HFF-Myc (cell line): ENCODE results near the gene FIZ1.

ENCODE experiments used
- DNase-seq: peaks from one replicate; pipeline ENCODE4 v3.0.0-alpha.2; 2011; ENCODE audit warnings: low read depth; ENCODE audit errors: extremely low read depth
- H3K4me3 ChIP-seq: replicated peaks from 2 replicates; pipeline ENCODE4 v1.5.1; 2011; ENCODE audit warnings: low read depth, mild to moderate bottlenecking, control low read depth, low read length
- TF ChIP-seq, protein P1 (sequence below): IDR thresholded peaks from 2 replicates; pipeline ENCODE4 v1.5.1; 2012; ENCODE audit warnings: mild to moderate bottlenecking, low read depth, low read length, control low read depth; ENCODE audit errors: missing control alignments

Gene FIZ1

GRCh38 chr19:55600662-55601028 lies 1.3 kb upstream of the FIZ1 start:
- DNase-seq, result no peak
- peak overlapping the region; percentile 80 for H3K4me3 ChIP-seq

DNA sequence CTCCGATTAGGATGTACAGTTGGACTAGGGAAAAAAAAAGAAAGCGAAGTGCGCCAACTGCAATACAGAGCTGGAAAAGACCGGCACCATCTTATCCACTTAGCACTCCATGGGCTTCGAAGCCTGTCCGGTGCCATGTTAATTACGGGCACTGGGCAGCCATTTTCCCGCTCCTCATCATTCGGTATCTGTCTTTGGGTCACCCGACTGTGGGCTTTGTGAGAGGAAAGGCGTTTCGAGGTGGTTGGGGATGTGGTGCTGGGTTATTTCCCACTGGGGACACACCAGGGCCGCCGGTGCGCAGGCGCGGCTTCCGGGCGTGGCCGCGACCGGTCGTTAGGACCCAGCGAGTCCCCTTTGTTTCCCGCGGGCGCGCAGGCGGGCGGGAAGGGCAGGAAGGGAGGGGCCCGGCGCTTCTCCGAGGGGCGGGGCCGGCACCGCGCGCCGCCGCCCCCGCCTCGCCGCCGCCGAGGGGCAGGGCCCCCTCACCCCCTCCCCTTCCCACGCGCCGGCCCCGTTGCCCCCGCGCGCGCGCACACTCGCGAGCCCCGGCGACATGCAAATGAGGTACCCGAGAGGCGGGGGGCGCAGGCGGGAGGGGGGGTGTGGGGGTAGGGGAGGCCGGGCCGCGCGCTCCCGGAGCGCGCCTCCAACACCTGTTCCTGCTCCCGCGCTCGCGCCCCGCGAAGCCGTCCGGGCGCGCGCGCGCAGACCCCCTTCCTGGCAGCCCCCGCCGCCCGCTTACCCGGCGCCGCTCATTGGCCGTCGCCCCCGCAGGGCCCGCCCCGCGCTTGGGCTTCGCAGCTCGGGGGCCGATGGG lies 735 bp upstream of the FIZ1 start, which contains the start of gene ZNF524:
Gene ZNF524, plus strand, starts transcription at position 447 of the 820 bp plus-strand sequence. CDS start 1,825 bp downstream, outside the sequence.
- peak within 1 kb of the TSS; percentile 80 for H3K4me3 ChIP-seq
- peak; percentile 63 for DNase-seq
- TF ChIP-seq, protein P1, sequence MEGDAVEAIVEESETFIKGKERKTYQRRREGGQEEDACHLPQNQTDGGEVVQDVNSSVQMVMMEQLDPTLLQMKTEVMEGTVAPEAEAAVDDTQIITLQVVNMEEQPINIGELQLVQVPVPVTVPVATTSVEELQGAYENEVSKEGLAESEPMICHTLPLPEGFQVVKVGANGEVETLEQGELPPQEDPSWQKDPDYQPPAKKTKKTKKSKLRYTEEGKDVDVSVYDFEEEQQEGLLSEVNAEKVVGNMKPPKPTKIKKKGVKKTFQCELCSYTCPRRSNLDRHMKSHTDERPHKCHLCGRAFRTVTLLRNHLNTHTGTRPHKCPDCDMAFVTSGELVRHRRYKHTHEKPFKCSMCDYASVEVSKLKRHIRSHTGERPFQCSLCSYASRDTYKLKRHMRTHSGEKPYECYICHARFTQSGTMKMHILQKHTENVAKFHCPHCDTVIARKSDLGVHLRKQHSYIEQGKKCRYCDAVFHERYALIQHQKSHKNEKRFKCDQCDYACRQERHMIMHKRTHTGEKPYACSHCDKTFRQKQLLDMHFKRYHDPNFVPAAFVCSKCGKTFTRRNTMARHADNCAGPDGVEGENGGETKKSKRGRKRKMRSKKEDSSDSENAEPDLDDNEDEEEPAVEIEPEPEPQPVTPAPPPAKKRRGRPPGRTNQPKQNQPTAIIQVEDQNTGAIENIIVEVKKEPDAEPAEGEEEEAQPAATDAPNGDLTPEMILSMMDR, result no peak

More at GRCh38 chr19:55600662-55601028, 1.3 kb upstream of the FIZ1 start:
- TF ChIP-seq, protein P1, result no peak

GRCh38 chr19:55598719-55599467 lies 424 bp downstream of the FIZ1 start:
- TF ChIP-seq, protein P1, result no peak

DNA sequence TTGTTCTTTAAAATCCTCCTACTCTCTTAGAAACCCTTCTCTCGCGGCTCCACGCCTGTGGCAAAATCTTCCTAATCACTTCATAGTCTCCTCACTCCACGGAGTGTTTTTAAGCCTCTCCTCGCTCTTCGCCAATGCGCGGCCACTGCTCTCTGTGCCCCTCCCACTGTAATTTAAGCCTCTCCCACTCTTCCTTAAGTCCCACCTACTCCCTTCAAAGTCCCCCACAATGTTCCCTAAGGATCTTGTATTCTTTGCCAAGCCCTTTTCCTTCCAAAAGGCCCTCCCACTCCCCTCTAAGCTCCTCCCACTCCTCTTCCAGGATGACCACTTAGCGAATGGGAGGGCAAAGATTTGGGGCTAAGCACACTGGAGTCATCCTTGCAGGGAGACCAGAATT lies 1.3 kb downstream of the FIZ1 start:
- no peak overlapping the region for H3K4me3 ChIP-seq
- DNase-seq, result no peak
- TF ChIP-seq, protein P1, result no peak

More at GRCh38 chr19:55598719-55599467, 424 bp downstream of the FIZ1 start:
- peak; percentile 87 for DNase-seq
- peak overlapping the region; percentile 80 for H3K4me3 ChIP-seq

DNA sequence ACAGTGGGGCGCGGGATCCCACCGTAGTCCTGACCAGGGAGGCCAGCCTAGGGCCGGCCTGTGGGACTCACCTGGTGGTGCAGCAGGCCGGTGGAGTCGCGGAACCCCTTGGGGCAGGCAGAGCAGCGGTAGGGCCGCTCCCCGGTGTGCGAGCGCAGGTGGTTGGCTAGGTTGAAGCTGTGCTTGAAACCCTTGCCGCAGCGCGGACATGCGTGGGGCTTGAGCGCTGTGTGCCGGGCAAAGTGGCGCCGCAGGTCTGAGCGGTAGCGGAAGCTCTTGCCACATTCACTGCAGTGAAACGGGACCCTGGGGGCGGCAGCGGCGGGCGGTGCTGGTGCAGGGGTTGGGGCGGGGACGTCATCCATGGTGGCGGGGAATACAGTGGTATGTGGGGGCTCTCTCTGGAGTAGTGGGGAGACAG lies 1.8 kb downstream of the FIZ1 start:
- TF ChIP-seq, protein P1, result no peak
- DNase-seq, result no peak
- no peak overlapping the region for H3K4me3 ChIP-seq

DNA sequence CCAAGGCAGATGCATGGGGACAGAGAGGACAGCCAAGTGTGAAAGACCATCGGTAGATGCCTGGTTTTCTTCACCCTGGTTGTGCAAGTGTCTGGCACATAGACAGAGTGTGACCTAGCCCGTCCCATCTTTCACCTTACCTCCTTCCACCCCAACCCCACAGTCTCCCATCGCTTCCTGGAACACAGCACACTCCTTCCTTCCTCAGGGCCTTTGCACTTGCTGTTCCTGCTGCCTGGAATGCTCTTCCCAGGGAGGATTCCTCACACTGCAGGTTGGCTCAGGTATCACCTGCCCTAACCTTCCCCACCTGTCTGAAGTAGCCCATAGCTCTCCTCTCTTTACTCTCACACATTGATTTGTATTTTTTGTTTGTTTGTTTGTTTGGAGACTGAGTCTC lies 3.0 kb downstream of the FIZ1 start:
- TF ChIP-seq, protein P1, result no peak
- no peak overlapping the region for H3K4me3 ChIP-seq
- DNase-seq, result no peak
